Measurements from ENCODE around the gene PTPN23.
"Not testable (repeated sequence)": the region's sequence is repeated elsewhere in the genome, so short reads cannot be mapped to it uniquely, and the experiment has no call there.

The PTPN23 gene, protein sequence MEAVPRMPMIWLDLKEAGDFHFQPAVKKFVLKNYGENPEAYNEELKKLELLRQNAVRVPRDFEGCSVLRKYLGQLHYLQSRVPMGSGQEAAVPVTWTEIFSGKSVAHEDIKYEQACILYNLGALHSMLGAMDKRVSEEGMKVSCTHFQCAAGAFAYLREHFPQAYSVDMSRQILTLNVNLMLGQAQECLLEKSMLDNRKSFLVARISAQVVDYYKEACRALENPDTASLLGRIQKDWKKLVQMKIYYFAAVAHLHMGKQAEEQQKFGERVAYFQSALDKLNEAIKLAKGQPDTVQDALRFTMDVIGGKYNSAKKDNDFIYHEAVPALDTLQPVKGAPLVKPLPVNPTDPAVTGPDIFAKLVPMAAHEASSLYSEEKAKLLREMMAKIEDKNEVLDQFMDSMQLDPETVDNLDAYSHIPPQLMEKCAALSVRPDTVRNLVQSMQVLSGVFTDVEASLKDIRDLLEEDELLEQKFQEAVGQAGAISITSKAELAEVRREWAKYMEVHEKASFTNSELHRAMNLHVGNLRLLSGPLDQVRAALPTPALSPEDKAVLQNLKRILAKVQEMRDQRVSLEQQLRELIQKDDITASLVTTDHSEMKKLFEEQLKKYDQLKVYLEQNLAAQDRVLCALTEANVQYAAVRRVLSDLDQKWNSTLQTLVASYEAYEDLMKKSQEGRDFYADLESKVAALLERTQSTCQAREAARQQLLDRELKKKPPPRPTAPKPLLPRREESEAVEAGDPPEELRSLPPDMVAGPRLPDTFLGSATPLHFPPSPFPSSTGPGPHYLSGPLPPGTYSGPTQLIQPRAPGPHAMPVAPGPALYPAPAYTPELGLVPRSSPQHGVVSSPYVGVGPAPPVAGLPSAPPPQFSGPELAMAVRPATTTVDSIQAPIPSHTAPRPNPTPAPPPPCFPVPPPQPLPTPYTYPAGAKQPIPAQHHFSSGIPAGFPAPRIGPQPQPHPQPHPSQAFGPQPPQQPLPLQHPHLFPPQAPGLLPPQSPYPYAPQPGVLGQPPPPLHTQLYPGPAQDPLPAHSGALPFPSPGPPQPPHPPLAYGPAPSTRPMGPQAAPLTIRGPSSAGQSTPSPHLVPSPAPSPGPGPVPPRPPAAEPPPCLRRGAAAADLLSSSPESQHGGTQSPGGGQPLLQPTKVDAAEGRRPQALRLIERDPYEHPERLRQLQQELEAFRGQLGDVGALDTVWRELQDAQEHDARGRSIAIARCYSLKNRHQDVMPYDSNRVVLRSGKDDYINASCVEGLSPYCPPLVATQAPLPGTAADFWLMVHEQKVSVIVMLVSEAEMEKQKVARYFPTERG (N-terminal part only)

GRCh38 chr3:47380601-47381316 is at the start of gene PTPN23:
Gene PTPN23 (plus strand): TSS chr3:47381021. CDS start chr3:47381097, 76 bp downstream.
- DNase-seq: peak; percentile 100

DNA sequence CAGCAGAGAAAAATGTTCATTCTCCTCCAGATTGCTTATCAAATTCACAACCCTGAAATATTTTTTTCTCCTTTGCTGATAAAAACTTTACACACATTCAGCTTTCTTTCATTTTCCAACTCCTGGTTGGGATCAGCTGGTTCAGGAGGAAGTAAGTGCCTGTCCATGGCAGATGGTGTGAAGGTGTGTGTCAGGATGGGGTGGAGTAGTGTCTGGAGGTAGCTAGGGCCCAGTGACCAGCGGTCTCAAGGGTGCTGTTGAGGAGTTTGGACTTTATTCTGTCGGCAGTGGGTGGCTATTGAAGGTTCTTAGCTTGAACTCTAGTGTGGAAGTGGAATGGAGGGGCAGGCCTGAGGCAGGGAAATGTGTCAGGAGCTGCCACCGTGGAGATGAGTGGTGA is 46.9 kb upstream of the PTPN23 start:
- no peak for DNase-seq

DNA sequence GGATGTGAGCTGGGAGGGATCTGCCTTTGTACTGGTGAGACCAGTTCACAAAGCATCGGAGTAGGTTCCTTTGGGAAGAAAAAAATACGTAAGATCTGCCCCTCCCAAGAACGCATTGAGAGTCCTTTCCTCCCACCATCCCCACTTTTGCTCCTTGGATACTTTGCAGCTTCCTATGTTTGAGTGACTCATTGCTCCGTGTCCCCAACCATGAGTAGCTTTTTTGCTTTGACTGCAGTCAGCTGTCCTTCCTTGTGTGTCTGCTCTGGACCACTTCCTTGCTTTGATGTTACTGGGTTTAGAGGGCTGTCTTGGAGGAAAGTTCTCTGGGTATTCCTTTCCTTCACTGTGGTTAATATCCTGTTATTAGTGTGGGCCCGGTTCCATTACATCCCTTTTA is 43.2 kb upstream of the PTPN23 start:
- no peak for DNase-seq

GRCh38 chr3:47339951-47340350 is 40.9 kb upstream of the PTPN23 start:
- no peak for DNase-seq

DNA sequence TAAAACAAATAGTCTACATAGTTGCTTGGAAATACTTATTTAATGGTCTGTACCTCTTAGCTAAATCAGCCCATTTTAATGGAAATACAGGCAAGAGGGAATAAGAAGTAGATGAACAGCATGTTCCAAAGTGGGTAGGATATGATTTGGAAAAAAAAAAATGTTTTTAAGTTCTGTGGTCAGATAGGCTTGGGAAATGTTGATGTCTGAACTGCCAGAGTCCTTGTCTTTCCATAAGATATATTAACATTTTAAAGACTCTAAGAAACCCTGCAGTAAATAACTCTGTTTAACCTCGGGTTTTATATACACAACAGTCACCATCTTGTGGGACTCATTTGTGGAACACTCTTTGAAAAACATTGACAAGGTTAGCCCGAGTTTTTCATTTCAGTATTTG is 40.0 kb upstream of the PTPN23 start:
- no peak for DNase-seq

DNA sequence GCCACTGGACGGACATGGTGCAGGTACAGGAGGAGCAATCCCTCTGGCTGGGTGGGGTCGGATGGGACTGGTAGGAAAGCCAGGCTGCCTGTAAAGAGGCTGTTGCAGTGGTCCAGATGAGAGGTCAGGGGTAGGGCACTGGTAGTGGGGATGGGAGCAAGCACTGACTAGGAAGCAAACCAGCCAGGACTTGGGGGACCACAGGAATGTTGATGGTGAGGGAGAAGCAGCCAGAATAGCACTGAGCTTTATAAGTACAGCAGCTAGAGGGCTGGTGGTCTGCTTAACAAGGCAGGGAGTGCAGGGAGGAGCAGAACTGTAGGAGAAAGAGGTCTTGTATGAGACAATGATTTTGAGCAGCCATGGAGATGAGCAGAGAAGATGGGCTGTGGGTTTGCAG is 38.7 kb upstream of the PTPN23 start:
- DNase-seq: no peak

GRCh38 chr3:47342812-47343211 is 38.0 kb upstream of the PTPN23 start:
- DNase-seq: no peak

GRCh38 chr3:47343471-47343971 is 37.3 kb upstream of the PTPN23 start:
- DNase-seq: no peak

- DNase-seq: no peak
These were observed 35.9 kb upstream of the PTPN23 start for GRCh38 chr3:47344971-47345370.

DNA sequence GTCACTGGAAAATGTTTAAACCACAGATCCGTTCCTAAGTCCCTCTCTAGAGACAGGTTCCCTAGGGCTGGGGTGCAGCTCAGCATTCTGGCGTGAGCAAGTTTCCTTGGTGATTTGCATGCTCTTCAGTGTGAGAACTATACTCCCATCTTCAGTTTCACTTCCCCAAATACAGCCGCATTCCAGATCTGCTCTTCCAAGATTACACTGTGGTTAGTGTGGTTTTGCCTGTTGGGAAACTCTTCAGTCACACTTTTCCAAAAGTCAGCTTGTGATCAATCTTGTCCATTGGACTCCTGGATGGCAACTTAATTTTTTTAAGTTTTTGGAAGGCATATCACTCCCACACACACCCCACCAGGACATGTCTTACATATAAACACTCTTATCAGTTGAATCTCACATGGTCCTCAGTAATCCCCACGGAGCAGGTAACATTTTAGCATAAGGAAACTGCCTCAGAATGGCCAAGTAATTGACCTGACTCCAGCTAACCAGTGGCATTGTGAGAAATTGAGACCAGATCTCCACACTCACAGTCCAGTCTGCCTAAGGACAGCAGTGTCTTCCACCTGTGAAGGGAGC is 33.5 kb upstream of the PTPN23 start:
- DNase-seq: no peak

- DNase-seq: no peak
These were observed 32.2 kb upstream of the PTPN23 start for GRCh38 chr3:47348411-47349154.

- DNase-seq: no peak
These were observed 25.8 kb upstream of the PTPN23 start for GRCh38 chr3:47355010-47355409.

DNA sequence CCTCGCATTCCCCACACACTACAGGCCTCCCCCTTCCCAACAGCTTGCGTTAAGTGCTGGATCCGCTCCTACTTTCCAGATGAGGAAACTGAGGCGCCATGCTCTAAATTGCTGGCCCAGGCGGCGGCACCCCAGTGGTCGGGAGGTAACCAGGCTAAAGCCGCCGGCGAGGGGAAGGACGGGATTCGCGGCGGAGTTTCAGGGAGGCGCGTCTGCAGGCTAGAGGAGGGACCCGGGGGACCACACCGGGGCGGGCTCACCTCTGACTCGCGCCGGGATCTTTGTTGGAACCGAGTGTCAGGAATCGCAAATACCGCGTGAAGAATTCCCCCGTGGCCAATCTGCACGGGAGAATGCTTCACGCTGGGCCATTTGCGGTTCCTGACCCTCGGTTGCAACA is 24.6 kb upstream of the PTPN23 start:
- no peak for DNase-seq

DNA sequence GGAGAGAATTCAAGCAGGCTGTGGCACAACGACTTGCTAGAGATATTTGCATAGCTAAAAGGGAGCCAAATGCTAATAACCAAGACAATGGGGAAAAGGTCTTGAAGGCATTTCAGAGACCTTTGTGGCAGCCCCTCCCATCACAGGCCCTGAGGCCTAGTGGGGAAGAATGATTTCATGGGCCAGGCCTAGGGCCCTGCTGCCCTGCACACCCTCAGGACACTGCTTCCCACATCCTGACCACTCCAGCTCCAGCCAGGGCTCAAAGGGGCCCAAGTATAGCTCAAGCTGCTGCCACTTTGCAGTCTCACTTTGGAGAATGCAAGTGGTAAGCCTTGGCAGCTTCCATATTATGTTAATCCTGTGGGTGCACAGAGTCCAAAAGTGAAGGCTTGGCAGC is 21.5 kb upstream of the PTPN23 start:
- no peak for DNase-seq

DNA sequence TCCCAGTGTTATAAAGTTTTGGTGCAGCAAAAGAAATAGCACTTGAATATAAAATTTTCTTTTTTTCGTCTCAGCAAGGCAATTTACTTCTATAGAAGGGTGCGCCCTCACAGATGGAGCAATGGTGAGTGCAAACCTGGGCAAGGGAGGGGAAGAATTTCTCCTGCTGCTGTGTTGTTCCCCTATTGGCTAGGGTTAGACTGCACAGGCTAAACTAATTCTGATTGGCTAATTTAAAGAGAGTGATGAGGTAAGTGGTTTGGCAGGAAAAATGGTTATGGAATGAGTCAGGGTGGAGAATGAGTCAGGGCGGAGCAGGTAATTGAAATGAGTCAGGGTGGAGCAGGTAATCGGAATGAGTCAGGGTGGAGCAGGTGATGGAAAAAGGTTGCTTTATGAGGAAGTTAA is 20.7 kb upstream of the PTPN23 start:
- not testable (repeated sequence) for DNase-seq

GRCh38 chr3:47362701-47363100 is 18.1 kb upstream of the PTPN23 start:
- no peak for DNase-seq

DNA sequence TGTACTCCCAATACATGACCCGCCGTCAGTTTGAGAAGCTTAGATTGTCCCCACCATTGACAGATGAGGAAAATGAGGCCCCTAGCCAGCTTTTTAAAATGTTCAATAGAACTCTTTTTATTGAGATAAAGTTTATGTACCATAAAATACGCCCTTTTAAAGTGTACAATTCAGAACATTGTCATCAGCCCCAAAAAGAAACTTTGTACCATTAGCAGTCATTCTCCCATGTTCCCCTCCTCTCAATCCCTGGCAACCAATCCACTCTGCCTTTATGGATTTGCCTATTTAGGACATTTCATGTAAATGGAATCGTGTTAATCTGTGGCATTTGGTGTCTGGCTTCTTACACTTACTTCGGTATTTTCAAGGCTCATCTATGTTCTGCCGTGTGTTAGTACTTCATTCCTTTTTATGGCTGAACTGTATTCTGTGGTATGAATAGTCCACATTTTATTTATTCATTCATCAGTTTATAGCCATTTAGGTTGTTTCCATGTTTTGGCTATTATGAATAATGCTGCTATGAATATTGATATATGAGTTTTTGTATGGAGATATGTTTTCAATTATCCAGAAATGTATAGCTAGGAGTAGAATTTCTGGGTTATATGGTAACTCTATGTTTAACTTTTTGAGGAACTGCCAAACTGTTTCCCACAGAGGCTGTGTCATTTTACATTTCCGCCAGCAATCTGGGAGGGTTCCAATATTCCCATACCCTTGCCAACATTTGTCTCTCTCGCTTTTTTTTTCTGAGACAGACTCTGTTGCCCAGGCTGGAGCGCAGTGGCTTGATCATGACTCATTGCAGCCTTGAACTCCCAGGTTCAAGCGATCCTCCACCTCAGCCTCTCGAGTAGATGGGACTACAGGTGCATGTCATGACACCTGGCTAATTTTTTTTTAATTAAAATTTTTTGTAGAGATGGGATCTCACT is 15.3 kb upstream of the PTPN23 start:
- DNase-seq: peak; percentile 56

DNA sequence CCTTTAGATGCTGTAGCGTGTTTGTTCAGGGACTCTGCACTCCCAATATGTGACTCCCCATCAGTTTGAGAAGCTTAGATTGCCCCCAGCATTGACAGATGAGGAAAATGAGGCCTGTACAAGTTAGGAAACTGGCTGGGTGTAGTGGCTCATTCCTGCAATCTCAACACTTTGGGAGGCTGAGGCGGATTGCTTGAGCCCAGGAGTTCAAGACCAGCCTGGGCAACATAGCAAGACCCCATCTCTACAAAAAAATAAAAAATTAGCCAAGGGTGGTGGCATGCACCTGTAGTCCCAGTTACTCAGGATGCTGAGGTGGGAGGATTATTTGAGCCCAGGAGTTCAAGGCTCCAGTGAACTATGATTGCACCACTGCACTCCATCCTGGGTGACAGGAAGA is 14.0 kb upstream of the PTPN23 start:
- no peak for DNase-seq

DNA sequence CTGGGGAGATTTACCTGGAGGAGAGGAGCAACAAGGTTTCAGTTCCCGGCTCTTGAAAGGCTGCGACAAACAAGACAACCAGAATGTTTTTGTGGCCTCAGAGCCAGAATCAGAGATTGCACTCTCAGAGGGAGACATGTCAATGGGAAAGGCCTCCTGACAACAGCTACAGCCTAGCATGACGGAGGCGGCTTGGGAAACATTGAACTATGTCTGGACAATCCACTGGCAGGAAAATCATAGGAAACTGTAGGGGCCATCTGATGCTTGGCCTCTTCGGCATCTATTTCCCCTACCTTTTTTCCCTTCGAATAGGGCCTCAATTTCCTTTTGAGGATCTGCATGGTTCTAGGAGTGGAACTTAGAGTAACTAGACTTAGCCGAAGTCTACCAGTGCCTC is 13.2 kb upstream of the PTPN23 start:
- no peak for DNase-seq

DNA sequence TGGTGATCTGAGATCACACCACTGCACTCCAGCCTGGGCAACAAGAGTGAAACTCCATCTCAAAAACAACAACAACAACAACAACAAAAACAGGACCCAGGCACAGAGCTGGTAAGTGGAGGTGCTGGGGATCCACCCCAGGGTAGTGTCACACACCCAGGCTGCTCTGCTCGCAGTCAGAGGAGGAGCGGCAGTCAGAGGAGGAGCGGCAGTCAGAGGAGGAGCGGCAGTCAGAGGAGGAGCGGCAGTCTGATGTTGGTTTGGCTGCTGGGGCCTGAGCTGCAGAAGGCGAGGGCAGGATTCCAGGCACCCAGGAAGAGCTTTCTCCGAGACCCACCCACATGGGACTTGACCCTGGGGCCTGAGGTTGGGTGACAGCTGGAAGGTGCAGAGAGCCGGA is 10.8 kb upstream of the PTPN23 start:
- DNase-seq: not testable (repeated sequence)

Data from eye (tissue), 1 donor.